ENCODE measurements around the gene HAGHL. TPM values are rescaled to one million over a fixed set of nuclear protein-coding genes. Genes with fewer than 3 reads are reported as not detected.
A peak's percentile ranks its signal among the peaks of the same experiment; 100 is the strongest.

HAGHL gene
- total and polyA plus RNA-seq, 12 donors: 0.35 to 63.5 (median 6.0) TPM; not detected in 1

DNA sequence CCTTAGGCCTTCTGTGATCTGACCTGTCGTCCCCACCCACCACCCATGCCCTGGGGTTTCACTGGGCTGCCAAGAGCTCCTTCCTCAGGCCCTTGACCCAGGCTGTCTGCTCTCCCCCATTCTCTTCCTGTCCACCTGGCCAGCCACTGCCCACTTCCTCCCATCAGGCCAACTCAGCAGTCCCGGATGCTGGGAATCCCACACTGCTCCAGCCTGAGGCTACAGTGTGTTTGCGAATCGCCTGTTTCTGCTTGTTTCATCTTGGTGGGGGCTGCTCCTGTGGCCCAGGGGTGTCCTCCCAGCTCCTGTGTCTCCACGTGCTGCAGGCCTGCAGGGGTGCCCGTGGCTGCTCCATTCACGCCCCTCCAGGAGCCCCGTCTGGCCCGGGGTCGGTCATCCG, 12.8 kb upstream of the HAGHL start:
- 59 to 88% (median 71%) methylated on average over 4 to 11 of the region's 11 CpGs for WGBS, 4 donors
- no peaks in the 10 kb centered on the region for H3K36me3 ChIP-seq (replicated peaks in 1 of 2)
- no peak overlapping the region for H3K27ac ChIP-seq
- intact Hi-C loops (cut with DNase I): loop anchor here (5.0 to 10.0 kb wide), 3 partner anchors 73 to 343 kb away; partner anchors contain the start of genes CHTF18 (in 1 of the 2) and RPUSD1 (in 1 of the 2)
- H3K4me1 ChIP-seq (replicated peaks in 1 of 2): peaks cover 16 to 26% of the 10 kb centered on the region in 2 donors
- no peak for DNase-seq
- H3K27me3 ChIP-seq: peaks cover 8% of the 10 kb centered on the region
- H3K9me3 ChIP-seq (replicated peaks in 1 of 3): no peaks in the 10 kb centered on the region
- TF ChIP-seq POLR2A (IDR thresholded peaks at IDR 0.05): no peak
- TF ChIP-seq CTCF (IDR thresholded peaks at IDR 0.05): no peak
- no peak overlapping the region for H3K4me3 ChIP-seq

DNA sequence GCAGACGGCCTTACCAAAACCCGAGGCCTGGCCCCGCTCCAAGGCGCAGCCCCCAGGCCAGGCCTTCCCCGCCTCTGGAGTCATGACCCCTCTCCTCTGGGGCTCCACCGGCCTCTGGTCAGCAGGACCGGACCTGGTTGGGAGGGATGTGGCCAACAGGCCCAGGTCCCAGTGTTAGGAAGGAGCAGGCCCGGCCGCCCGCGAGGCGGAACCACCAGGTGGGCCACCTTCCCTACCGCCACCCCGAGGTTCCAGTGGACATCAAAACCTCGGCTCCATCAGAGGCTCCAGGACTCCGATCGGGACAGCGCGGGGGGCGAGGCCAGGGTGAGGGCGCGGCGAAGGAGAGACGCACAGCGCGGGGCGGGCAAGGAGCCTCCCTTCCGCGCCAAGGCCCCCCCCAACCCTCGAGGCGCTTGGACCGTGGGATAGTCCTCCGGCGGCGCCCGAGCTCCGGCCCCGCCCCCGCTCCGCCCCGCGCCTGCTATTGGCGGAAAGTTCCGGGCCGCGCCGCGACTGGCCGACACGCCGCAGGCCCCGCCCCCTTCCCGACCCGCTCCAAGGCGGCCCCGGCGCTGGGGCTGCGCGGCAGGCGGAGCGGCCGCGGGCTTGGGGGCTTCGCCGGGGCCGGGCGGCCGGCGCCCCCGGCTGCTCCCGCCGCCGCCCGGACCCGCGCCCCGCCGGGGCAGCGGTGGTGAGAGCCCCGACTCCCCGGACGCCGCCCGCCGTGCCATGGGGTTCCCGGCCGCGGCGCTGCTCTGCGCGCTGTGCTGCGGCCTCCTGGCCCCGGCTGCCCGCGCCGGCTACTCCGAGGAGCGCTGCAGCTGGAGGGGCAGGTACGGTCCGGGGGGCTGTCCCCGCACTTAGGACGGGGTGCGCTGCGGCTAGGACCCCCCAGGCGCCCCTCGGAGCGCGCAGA, 12.1 kb upstream of the HAGHL start, which contains the start of gene METRN:
TSS of gene METRN (plus strand) at position 561 of the 919 bp plus-strand sequence. CDS start at position 733, 172 bp downstream.
- WGBS, 4 donors: 4 to 5% methylated on average over 84 to 108 of the region's 108 CpGs; no CpG with 5 or more reads in 2 of the 4 donors
- intact Hi-C loops (cut with DNase I): loop anchor here (5.0 to 10.0 kb wide), 3 partner anchors 72 to 342 kb away; partner anchors contain the start of genes CHTF18 (in 1 of the 2) and RPUSD1 (in 1 of the 2)
- TF ChIP-seq POLR2A (IDR thresholded peaks at IDR 0.05) (peak in 1 of 2 donors; percentile 27), CTCF (IDR thresholded peaks at IDR 0.05) (no peak)
- H3K9me3 ChIP-seq (replicated peaks in 1 of 3): no peaks in the 10 kb centered on the region
- H3K4me1 ChIP-seq (replicated peaks in 1 of 2): peaks cover 17 to 29% of the 10 kb centered on the region in 2 donors
- H3K27me3 ChIP-seq: peaks cover 6% of the 10 kb centered on the region
- H3K36me3 ChIP-seq (replicated peaks in 1 of 2): no peaks in the 10 kb centered on the region
- H3K4me3 ChIP-seq: peak within 1 kb of the TSS in 2 of 4 donors; percentile 37 to 76
- H3K27ac ChIP-seq: peak within 1 kb of the TSS in 3 of 5 donors; percentile 42 to 62 (median 56)
- DNase-seq: peak; percentile 87 to 95 (median 93)

GRCh38 chr16:715477-716199, 11.3 kb upstream of the HAGHL start:
- peaks cover 6% of the 10 kb centered on the region for H3K27me3 ChIP-seq
- TF ChIP-seq CTCF (IDR thresholded peaks at IDR 0.05): no peak
- no peak for TF ChIP-seq POLR2A (IDR thresholded peaks at IDR 0.05)
- intact Hi-C loops (cut with DNase I): loop anchor here in 1 of 2 donors (10.0 kb wide), 1 partner anchor 339 kb away; no protein-coding TSS in a partner anchor
- peak overlapping the region in 3 of 5 donors; percentile 42 to 62 (median 56) for H3K27ac ChIP-seq
- H3K9me3 ChIP-seq (replicated peaks in 1 of 3): no peaks in the 10 kb centered on the region
- 1 to 18% (median 4%) methylated on average over 4 to 74 of the region's 74 CpGs for WGBS, 4 donors
- DNase-seq: peak in 1 of 7 donors; percentile 29
- no peaks in the 10 kb centered on the region for H3K36me3 ChIP-seq (replicated peaks in 1 of 2)
- peak overlapping the region in 2 of 4 donors; percentile 37 to 76 for H3K4me3 ChIP-seq
- peaks cover 23 to 34% of the 10 kb centered on the region in 2 donors for H3K4me1 ChIP-seq (replicated peaks in 1 of 2)

All from adrenal gland (tissue), 12 donors.